AG08395 (cell line): ENCODE data around the gene SPRYD3.

Source experiments
- DNase-seq: peaks from one replicate; pipeline ENCODE4 v3.0.0; 2012; ENCODE audit warnings: mixed read lengths, low spot score

SPRYD3 gene

DNA sequence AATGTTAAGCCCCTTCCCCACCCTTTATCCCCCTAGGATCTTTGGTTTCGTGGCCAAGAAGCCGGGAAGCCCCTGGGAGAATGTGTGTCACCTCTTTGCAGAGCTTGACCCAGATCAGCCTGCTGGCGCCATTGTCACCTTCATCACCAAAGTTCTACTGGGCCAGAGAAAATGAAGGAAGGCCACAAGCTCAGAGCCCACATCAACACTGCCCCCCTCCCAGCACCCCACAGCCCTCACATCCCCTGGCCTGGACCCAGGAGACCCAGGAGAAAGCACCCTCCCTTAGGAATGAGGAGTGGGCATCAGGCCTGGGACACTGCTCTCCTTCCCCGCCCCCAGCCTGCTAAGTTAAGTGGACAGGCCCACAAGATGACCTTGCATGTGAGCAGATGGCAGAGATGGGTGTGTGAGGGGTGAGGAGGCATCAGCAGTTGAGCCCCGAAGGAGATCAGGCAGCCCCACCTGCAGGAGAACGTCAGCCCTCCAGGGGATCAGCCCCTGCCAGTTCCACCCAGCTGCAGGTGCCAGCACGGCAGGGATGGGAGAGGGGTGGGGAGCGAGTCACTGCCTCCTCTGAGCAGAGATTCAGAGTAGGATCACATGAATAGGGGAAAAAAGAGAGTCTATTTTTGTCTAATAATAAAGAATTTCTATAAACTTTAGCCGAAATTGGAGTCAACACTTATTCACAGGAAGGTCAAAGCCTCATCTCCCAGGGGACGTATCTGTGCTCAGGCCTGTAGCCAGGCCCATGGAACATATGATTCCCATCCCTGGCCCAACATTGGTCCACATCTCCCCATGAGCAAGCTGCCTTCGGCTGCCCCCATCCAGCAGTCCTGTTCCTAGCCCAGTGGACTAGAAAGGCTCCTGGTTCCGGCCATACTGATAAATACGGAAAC lies 15.2 kb downstream of the SPRYD3 start:
- peak; percentile 55 for DNase-seq

DNA sequence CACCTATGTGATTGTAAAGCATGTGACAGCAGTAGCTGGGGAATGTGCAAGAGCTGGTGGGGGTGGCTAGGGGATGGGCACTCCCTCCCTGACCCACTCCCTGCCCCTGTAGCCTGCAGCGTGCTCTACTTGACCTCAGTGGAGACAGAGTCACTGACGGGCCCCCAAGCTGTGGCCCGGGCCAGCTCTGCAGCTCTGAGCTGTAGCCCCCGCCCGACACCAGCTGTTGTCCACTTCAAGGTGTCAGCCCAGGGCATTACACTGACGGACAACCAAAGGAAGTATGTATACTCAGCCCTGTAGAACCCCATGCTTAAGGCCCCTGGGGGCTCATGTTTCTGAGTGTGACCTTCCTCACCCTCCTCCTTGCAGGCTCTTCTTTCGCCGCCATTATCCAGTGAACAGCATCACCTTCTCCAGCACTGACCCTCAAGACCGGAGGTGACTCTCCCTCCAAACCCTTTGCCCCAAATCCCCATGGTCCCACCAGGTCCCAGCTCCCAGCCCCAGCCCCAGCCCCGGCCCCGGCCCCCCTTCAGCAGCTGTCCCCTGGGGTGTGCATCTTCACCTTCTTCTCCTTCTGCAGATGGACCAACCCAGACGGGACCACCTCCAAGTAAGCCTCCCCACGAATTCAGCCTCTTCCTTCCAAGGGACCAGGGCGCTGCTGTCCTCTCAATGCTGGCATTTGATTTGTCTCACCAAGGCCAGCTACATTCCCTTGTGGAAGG lies 16.0 kb downstream of the SPRYD3 start:
- no peak for DNase-seq

GRCh38 chr12:53062011-53062961 lies 16.9 kb downstream of the SPRYD3 start:
- no peak for DNase-seq

DNA sequence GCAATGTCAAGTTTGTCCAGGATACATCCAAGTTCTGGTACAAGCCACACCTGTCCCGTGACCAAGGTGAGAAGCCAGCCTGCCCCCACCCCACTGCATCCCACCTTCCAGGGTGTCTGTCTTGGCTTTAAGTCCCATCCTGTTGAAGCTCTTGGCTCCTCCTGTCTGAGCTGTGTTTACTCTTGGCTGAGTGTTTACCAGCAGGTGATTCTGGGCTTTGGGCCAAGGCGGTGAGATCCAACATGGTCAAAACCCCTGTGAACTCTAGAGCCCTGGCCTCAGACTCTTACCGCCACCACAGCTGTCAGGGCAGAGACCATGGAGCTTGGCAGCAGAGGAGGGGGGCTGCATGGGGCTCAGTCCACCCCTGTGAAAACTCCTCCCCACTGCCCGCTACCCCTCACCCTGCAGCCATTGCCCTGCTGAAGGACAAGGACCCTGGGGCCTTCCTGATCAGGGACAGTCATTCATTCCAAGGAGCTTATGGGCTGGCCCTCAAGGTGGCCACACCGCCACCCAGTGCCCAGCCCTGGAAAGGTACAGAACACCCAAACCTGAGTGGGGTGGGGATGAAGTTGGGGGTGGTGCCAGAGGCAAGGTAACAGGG lies 17.7 kb downstream of the SPRYD3 start:
- no peak for DNase-seq

GRCh38 chr12:53060721-53061276 lies 18.4 kb downstream of the SPRYD3 start:
- DNase-seq, result no peak

GRCh38 chr12:53060064-53060720 lies 19.0 kb downstream of the SPRYD3 start:
- DNase-seq, result no peak

DNA sequence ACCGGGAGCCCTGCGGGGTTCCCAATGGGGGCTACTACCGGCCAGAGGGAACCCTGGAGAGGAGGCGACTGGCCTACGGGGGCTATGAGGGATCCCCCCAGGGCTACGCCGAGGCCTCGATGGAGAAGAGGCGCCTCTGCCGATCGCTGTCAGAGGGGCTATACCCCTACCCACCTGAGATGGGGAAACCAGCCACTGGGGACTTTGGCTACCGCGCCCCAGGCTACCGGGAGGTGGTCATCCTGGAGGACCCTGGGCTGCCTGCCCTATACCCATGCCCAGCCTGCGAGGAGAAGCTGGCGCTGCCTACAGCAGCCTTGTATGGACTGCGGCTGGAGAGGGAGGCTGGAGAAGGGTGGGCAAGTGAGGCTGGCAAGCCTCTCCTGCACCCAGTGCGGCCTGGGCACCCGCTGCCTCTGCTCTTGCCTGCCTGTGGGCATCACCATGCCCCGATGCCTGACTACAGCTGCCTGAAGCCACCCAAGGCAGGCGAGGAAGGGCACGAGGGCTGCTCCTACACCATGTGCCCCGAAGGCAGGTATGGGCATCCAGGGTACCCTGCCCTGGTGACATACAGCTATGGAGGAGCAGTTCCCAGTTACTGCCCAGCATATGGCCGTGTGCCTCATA lies 19.6 kb downstream of the SPRYD3 start:
- no peak for DNase-seq

DNA sequence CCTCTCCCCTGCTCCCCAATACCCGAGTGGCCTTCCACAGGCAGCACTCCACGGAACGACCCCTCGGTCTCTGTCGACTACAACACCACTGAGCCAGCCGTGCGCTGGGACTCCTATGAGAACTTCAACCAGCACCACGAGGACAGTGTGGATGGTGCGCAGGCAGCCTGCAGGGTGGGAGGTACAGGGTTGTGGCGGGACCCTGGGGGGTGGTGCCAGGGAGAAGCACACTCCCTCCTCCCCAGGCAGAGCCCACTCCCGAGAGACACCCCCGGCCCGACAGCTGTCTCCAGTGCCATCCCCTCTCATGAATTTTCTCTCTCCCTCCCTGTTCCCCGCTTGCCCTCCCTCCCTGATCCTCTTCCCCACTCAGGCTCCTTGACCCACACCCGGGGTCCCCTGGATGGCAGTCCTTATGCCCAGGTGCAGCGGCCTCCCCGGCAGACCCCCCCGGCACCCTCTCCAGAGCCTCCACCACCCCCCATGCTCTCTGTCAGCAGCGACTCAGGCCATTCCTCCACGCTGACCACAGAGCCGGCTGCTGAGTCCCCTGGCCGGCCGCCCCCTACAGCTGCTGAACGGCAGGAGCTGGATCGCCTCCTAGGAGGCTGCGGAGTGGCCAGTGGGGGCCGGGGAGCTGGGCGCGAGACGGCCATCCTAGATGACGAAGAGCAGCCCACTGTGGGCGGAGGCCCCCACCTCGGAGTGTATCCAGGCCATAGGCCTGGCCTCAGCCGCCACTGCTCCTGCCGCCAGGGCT lies 20.3 kb downstream of the SPRYD3 start:
- no peak for DNase-seq

DNA sequence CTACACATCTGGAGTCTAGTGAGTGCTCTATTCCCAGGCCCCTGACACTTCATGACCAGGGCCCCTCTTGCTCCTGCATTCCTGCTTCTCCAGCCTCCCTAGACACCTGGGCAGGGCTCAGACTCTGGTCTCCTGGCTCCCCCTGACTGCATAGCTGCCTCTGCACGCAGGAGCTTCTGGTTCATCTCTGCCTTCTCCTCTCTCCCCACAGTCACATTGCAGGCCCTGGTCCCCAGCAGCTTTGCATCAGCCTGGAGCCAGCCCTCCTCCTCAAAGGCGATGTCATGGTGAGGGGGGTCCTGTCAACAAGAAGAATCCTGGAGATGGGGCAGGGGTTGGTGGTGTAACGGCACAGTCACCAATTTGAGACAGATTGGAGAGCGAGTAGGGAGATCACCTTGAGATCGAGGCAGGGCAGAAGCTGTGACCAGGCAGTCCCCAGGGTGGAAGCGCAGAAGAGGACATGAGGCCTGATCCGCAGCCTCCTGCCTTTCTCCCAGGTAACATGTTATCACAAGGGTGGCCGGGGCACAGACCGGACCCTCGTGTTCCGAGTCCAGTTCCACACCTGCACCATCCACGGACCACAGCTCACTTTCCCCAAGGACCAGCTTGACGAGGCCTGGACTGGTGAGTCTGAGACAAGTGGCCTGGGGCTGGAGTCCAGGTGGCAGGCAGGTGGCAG lies 21.2 kb downstream of the SPRYD3 start:
- DNase-seq, result no peak

- no peak for DNase-seq
Measured at GRCh38 chr12:53056901-53057300, 22.3 kb downstream of the SPRYD3 start.

GRCh38 chr12:53056296-53056695 lies 22.9 kb downstream of the SPRYD3 start:
- no peak for DNase-seq

DNA sequence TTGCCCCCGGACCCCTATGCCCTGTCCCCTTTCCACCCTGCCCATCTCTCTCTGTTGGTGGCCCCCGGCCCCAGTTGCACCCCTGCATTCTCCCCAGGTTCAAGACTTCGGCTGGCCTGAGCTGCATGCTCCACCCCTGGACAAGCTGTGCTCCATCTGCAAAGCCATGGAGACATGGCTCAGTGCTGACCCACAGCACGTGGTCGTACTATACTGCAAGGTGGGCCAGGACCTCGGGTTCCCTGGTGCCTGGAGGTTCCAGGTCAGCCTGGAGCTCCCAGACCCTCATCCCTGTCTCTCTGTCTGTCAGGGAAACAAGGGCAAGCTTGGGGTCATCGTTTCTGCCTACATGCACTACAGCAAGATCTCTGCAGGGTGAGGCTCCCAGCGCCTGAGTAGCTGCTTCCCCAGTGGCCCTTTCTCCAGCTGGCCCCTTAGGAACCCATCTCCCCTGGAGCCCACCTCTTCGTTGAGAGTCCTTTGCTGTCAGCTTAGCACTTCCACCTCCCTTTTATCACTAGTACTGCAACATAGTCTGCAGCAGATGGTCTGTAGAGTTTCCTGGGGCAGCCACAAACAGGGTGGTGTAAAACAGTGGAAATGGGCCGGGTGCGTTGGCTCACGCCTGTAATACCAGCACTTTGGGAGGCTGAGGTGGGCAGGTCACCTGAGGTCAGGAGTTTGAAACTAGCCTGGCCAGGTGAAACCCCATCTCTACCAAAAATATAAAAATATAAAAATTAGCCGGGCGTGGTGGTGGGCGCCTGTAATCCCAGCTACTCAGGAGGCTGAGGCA lies 23.5 kb downstream of the SPRYD3 start:
- no peak for DNase-seq

DNA sequence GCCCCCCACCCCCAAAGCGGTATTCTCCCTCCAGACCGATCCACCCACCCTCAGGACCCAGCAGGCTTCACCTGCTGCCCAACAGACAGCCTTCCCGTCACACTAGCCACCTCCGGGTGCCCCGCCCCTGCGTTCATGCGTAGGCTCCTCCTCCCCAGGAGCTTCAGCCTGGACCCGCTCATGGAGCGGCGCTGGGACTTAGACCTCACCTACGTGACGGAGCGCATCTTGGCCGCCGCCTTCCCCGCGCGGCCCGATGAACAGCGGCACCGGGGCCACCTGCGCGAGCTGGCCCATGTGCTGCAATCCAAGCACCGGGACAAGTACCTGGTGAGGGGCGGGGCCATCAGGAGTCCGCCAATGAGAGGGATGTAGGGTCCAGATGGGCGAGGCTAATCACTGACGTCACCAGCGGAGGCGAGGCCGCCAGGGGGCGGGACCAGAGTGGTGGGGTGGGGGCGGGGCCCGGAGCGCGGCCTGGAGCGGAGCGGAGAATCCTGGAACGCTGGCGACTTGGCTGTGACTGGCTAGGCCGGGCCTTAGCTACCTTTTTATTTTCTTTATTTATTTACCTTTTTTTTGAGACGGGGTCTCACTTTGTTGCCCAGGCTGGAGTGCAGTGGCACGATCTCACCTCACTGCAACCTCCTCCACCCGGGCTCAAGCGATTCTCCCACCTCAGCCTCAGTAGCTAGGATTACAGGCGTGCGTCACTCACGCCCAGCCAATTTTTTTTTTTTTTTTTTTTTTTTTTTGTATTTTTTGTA lies 24.9 kb downstream of the SPRYD3 start:
- DNase-seq, result peak; percentile 85

- no peak for DNase-seq
Measured at GRCh38 chr12:53053218-53054111, 25.7 kb downstream of the SPRYD3 start.

GRCh38 chr12:53052419-53053217 lies 26.6 kb downstream of the SPRYD3 start:
- peak; percentile 65 for DNase-seq
